NT2/D1 (cell line): ENCODE results near the gene STIM2.

Experiments used
- SUZ12 ChIP-seq: IDR thresholded peaks from 2 replicates; pipeline ENCODE4 v1.6.1; 2011; ENCODE audit not compliant: insufficient read length, insufficient read depth; ENCODE audit errors: extremely low read depth
- YY1 ChIP-seq: IDR thresholded peaks from 2 replicates; pipeline ENCODE4 v1.6.1; 2011; ENCODE audit not compliant: insufficient read length, insufficient read depth
- ZNF274 ChIP-seq: IDR thresholded peaks from 2 replicates; pipeline ENCODE4 v1.6.1; 2011; ENCODE audit warnings: mild to moderate bottlenecking, low read depth, low read length

DNA sequence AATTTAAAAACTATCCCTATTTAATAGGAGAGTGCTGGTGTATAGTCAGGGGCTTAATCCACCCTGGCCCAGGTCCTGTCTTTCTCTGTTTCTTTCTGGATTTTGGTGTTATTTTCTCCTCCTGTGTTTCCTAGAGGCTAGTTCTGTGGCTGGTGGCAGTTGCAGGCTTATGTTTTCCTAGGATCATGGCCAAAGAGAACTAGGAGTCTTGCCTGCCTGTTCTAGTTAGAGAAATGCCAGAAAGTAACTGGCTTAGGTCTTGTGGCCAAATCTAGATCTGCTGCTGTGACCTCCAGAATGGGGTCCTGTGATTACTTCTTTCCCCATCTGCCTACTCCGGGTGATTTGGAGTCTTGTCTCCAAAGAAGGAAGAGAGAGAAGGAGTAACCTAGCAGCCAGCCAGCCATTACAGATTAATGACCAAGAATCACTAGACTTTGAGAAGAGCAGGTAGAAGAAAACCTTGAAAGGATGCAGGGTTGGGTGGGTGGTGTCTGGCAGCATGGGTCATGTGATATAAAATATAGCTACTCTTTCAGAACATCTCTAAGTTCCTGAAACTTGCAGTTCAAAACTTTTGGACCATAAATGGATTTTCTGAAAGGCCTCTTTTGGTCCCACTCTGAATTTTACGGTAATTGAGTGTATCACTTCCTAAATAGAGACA, 117.9 kb downstream of the STIM2 start:
- TF ChIP-seq YY1 (no peak), ZNF274 (no peak), SUZ12 (no peak)
